KOPT-K1 (cell line): ENCODE data around the gene JAKMIP2.

ENCODE experiments used
- H3K27ac ChIP-seq: fragments of 200-600 bp; sonication (generic); 2 replicates; pipeline ENCODE4 v1.5.1; 2016; ENCODE audit warnings: antibody characterized with exemption, mild to moderate bottlenecking, low read depth, low read length; ENCODE audit not compliant: poor library complexity, severe bottlenecking
- H3K36me3 ChIP-seq: fragments of 200-600 bp; sonication (generic); 2 replicates; pipeline ENCODE4 v1.5.1; 2017; ENCODE audit warnings: antibody characterized with exemption, mild to moderate bottlenecking, low read length, moderate library complexity; ENCODE audit not compliant: insufficient read depth
- H3K9me3 ChIP-seq: fragments of 200-600 bp; sonication (generic); 2 replicates; pipeline ENCODE4 v1.5.1; 2017; ENCODE audit warnings: antibody characterized with exemption, low read length, mild to moderate bottlenecking; ENCODE audit not compliant: insufficient read depth, poor library complexity, severe bottlenecking

The JAKMIP2 gene

GRCh38 chr5:147767048-147767447, 15.5 kb downstream of the JAKMIP2 start:
- Histone ChIP-seq H3K9me3 (no peaks in the 10 kb centered on the region), H3K36me3 (no peaks in the 10 kb centered on the region), H3K27ac (no peak overlapping the region)

GRCh38 chr5:147763791-147764525, 18.6 kb downstream of the JAKMIP2 start:
- Histone ChIP-seq H3K9me3 (no peaks in the 10 kb centered on the region), H3K36me3 (no peaks in the 10 kb centered on the region), H3K27ac (no peak overlapping the region)

GRCh38 chr5:147760086-147760875, 22.2 kb downstream of the JAKMIP2 start:
- H3K9me3 ChIP-seq = no peaks in the 10 kb centered on the region
- no peak overlapping the region for H3K27ac ChIP-seq
- no peaks in the 10 kb centered on the region for H3K36me3 ChIP-seq

- H3K27ac ChIP-seq = no peak overlapping the region
- H3K36me3 ChIP-seq = no peaks in the 10 kb centered on the region
- H3K9me3 ChIP-seq = no peaks in the 10 kb centered on the region
These were observed 23.1 kb downstream of the JAKMIP2 start for GRCh38 chr5:147759441-147759840.

GRCh38 chr5:147756566-147756965, 26.0 kb downstream of the JAKMIP2 start:
- H3K27ac ChIP-seq = no peak overlapping the region
- H3K36me3 ChIP-seq = no peaks in the 10 kb centered on the region
- no peaks in the 10 kb centered on the region for H3K9me3 ChIP-seq

- H3K9me3 ChIP-seq = no peaks in the 10 kb centered on the region
- no peaks in the 10 kb centered on the region for H3K36me3 ChIP-seq
- no peak overlapping the region for H3K27ac ChIP-seq
These were observed 28.0 kb downstream of the JAKMIP2 start for GRCh38 chr5:147754372-147755122.

GRCh38 chr5:147753765-147754164, 28.8 kb downstream of the JAKMIP2 start:
- Histone ChIP-seq H3K27ac (no peak overlapping the region), H3K9me3 (no peaks in the 10 kb centered on the region)

GRCh38 chr5:147752666-147753290, 29.8 kb downstream of the JAKMIP2 start:
- no peaks in the 10 kb centered on the region for H3K36me3 ChIP-seq
- no peaks in the 10 kb centered on the region for H3K9me3 ChIP-seq
- no peak overlapping the region for H3K27ac ChIP-seq

More at GRCh38 chr5:147753765-147754164, 28.8 kb downstream of the JAKMIP2 start:
- H3K36me3 ChIP-seq = no peaks in the 10 kb centered on the region

GRCh38 chr5:147752033-147752432, 30.5 kb downstream of the JAKMIP2 start:
- H3K9me3 ChIP-seq = no peaks in the 10 kb centered on the region
- H3K27ac ChIP-seq = no peak overlapping the region
- H3K36me3 ChIP-seq = no peaks in the 10 kb centered on the region

GRCh38 chr5:147751156-147751830, 31.2 kb downstream of the JAKMIP2 start:
- no peaks in the 10 kb centered on the region for H3K9me3 ChIP-seq
- H3K36me3 ChIP-seq = no peaks in the 10 kb centered on the region
- H3K27ac ChIP-seq = no peak overlapping the region

GRCh38 chr5:147750065-147750464, 32.5 kb downstream of the JAKMIP2 start:
- no peaks in the 10 kb centered on the region for H3K36me3 ChIP-seq
- H3K9me3 ChIP-seq = no peaks in the 10 kb centered on the region
- H3K27ac ChIP-seq = no peak overlapping the region

- Histone ChIP-seq H3K27ac (no peak overlapping the region), H3K36me3 (no peaks in the 10 kb centered on the region), H3K9me3 (no peaks in the 10 kb centered on the region)
These were observed 33.9 kb downstream of the JAKMIP2 start for GRCh38 chr5:147748590-147748989.

- Histone ChIP-seq H3K27ac (no peak overlapping the region), H3K36me3 (no peaks in the 10 kb centered on the region), H3K9me3 (no peaks in the 10 kb centered on the region)
These were observed 35.5 kb downstream of the JAKMIP2 start for GRCh38 chr5:147746986-147747385.

- H3K9me3 ChIP-seq = no peaks in the 10 kb centered on the region
- H3K27ac ChIP-seq = no peak overlapping the region
- no peaks in the 10 kb centered on the region for H3K36me3 ChIP-seq
These were observed 38.7 kb downstream of the JAKMIP2 start for GRCh38 chr5:147743678-147744374.
